ENCODE data around the gene ZMAT5.

The ZMAT5 gene

DNA sequence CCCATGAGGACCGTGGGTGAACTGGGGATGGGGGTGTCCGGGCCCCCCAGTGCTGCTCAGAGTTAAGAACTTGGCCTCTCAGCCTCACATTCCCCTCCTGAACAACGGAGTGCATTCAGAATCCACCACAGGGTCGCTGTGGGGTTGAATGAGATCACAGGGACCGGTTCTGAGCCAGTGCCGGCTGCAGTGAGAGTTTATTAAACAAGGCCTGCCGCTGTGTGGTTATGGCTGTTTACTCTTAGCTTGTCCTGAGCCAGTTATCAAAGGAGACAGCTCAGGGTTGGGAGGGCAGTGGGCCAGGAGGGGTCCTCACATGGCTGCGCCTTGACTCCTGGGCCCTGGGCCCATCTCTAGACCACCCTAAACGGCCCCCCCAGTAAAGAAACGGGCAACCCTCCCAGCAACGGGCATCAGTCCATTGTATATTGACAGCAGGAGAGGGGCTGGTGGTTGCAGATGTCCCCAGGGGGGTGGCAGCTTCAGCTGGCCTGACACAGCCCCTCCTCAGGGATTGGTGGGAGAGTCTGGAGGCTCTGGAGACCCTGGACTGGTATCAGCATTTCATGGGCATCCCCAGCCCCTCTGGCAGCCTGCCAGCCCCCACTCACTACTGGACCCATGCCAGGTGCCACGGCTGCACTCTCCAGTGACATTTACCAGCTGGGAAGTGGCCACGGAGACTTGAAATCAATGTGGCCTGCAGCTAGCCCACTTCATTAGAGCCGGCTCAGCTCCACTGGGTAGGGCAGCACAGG, 62.1 kb downstream of the ZMAT5 start:
- no peak for DNase-seq

- no peak for DNase-seq
Observed at GRCh38 chr22:29703569-29704195, 63.1 kb downstream of the ZMAT5 start.

DNA sequence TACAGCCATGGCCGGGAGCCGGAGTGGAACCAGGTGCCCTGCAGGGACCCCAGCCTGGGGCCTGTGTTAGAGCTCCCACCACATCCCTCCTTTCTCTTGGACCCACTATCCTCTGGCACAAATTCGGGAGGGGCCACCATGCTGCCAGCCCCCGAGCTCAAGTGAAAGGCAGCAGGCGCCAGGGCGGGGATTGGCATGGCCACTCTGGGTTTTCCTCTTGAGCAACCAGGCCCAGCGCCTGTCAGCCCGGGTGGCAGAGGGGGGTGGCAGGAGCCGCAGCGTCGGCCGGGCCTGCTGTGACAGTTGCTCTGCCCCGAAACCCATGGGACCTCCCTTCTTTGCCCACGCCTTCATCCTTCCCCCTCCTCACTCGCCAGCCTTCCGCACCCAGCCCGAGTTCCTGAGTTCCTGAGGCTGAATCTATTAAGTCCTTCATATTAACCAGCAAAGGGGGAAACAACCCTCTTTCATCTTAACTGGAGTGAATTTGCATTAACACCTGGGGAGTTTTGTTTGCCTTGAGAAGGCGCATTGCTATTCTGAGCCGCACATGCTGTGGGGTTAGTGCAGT, 63.8 kb downstream of the ZMAT5 start:
- DNase-seq, result no peak

DNA sequence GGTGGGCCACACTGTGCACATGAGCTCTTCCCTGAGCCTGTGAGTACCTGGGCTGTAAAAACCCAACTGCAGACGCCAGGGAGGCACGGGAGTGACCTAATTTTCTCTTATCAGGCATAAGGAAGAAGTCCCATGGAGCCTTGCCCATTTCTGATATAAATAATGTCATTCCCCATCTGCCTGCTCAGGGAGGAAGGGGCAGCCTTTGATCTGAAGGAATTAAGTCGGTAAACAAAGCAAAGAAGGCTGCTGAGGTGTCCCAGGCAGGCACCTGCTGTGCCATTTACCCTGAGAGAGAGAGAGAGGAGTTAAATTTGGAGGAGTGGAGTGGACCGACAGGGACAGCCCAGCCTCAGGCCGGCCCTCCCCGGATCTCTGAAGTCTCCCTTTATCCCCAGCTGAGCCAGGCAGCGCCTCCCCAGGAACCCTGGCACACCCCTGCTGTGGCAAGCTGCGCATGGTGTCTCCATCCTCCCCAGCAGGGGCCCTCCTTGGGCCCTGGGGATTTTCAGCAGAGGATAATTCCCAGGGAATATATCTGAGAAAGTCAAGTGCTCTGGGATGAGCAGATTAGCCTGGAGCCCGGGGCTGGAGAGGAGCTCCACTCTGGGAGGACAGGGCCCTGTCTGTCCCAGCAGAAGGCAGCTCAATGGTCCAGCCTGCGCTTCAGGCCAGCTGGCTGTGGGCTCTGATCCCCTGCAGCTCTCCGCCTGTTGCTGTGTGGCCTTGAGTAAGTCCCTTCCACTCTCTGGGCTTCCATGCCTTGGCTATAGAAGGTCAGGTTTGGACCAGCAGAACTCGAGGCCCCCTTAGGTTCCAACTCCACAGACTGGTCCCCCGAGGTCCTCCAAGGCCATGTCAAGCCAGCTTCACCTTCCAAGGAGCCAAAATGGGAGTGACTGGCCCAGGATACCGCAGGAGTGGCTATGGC, 64.5 kb downstream of the ZMAT5 start:
- no peak for DNase-seq

GRCh38 chr22:29701155-29701999, 65.4 kb downstream of the ZMAT5 start:
- DNase-seq, result no peak

DNA sequence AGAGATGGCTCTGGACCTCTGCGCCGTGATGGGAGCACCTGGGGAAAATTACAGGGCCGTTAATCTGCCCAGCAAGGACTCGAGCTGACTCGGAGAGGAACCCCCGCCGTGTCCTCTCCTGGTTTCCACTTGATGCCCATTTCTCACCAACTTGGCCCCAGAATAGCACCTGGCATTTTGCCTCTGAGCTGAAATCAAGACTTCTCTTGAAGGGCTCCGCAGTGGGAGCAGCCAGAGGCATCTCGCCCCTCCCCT, 66.0 kb downstream of the ZMAT5 start:
- DNase-seq, result no peak

DNA sequence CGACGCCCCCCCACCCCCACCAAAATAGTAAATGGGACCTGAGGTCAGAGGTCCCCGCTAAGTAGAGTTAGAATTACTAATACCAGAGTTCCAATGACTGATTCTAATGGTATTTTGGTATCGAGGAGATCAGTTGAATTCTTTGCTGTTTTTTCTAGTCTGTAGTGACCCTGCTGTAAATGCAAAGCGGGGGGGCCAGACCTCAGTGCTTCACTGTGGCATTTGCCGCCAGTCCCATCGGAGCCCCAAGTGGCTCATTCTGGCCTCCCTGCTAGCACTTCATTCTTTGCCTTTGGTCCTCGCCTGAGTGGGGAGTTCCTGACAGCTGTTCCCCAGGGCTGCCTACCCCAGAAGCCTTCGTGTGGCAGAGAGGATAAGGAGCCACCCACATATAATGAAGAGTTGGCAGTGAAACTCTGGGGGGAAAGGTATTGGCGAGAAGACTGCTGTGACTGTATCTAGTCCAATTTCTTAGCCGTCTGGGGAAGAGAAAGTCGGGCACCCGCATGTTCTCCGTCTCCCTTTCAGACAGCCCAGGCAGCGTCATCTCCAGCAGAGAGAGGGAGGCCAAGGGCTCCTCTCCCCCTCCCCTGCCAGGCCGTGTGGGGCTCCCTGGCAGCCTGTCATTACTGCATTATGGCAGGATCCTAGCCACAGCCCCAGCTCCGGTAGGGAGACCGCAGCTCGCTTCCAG, 66.5 kb downstream of the ZMAT5 start:
- no peak for DNase-seq

GRCh38 chr22:29697853-29698598, 68.8 kb downstream of the ZMAT5 start:
- no peak for DNase-seq

DNA sequence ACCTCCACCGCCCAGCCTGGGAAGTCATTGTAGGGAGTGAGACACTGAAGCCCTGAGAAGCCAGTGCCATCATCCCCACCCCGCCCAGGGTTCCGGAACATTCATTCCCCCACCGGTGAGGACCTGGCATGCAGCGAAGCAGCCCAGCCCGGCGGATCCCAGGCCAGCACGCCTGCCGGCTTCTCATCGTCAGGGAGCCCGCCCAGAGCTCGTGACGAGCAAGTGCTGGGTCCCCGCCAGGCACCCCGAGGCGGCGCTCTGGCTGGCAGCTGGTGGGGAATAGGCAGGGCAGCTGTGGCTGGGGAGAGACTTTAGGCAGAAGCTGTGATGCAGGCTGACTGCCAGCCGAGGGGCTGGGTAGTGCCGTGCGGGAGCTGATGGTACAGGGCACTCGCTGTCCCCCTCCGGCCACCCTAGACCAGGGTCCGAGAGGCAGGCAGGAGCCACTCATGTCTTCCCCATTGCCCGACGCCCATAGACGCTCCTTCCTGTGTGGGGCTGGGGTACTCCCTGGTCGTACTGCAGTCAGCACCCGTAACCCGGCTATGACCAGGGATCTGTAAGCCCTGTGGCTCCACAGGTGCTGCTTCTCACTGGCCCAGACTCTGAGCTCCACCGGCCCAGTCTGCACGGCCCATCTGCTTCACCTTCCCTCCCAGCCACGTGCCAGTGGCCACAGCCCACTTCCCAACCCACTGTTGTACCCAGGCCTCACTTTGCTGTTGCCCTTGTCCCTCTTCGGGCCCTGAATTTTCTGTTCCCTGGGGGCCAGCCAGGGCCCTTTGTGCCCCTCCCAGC, 71.5 kb downstream of the ZMAT5 start:
- DNase-seq, result no peak

GRCh38 chr22:29693671-29694070, 73.1 kb downstream of the ZMAT5 start:
- no peak for DNase-seq

DNA sequence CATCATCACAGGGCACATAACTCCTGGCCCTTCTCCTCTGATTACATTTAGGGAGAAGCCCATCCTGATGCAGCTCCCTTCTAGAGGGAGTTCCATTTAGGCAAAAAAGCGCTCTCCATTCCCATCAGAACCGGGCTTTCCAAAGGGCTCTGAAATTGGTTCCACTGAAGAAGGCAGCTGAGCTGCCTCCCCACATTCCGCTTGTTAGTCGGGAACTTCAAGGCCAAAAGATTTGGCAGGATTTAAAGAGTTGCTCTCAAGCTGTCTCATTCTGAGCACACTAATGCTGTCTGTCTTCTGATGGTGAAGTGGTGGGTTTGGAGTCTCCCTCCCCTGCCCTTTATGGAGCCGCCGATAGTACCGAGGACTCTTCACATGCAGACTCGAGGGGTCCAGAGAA, 73.6 kb downstream of the ZMAT5 start:
- DNase-seq, result no peak

DNA sequence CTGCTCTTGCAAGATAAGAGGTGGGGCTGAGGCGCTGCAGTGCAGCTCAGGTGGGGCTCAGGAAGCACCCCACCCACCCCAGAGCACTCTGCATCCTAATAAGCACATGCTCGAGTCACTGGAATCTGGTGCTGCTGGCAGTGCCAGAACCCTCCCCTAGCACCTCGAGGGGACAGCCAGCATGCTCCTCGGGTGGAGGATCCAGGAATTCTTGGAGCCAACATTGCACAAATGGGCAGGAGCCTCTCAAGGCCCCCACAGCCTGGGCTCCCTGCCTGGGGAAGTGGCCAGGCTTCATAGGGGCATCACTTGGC, 74.5 kb downstream of the ZMAT5 start:
- no peak for DNase-seq

GRCh38 chr22:29691636-29692326, 75.0 kb downstream of the ZMAT5 start:
- DNase-seq, result no peak

DNA sequence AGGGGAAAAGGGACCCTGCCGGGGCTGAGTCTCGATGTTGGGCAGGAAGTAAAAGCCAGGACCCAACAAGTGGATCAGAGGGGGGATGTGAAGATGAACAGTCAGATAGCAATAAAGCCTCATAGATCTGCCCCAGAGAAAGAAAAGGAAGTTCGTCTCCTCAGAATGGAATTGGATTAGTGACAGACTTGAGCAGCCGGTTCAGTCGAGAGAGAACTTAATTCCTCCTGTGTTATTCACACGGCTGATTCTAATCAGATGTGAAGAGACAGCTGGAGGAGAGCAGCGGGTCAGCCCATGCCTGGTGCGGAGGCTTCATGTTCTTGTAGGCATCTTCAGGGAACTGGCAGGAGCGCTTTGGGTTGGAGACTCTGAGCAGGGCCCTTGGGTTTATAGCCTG, 76.3 kb downstream of the ZMAT5 start:
- DNase-seq, result no peak

DNA sequence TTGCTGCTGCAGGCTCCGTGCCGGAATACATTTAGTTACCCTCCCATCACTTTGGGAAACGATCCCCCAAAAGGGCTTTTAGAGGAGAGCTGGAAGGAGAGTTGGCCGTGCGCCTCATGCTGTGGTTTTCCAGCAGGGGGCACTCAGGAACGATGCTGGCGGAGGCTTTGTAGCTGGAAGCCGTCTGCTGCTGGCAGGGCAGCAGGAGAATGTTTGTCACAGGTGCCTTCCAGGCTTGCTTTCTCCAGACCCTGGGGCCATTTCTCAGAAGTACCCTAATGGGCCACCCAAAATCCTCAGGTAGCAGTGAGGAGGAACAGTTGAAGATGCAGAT, 77.0 kb downstream of the ZMAT5 start:
- peak; percentile 36 for DNase-seq

GRCh38 chr22:29689206-29689879, 77.5 kb downstream of the ZMAT5 start:
- no peak for DNase-seq

- DNase-seq, result no peak
Observed at GRCh38 chr22:29684244-29684643, 82.6 kb downstream of the ZMAT5 start.

GRCh38 chr22:29683536-29683935, 83.3 kb downstream of the ZMAT5 start:
- no peak for DNase-seq

All from inflammatory macrophage treated with lipopolysaccharide for 4 hours (primary cell).